GM15510 (cell line): ENCODE results near the gene PEX14.

Source experiments
- POLR2A ChIP-seq: IDR thresholded peaks from 3 replicates; pipeline ENCODE4 v1.6.1; 2011; ENCODE audit warnings: borderline replicate concordance; ENCODE audit not compliant: insufficient read length; ENCODE audit errors: extremely low read depth

Gene PEX14

GRCh38 chr1:10639775-10640578, 165.2 kb downstream of the PEX14 start:
- no peak for TF ChIP-seq POLR2A

GRCh38 chr1:10640843-10641553, 166.2 kb downstream of the PEX14 start:
- no peak for TF ChIP-seq POLR2A

- no peak for TF ChIP-seq POLR2A
Measured at GRCh38 chr1:10641976-10642375, 167.2 kb downstream of the PEX14 start.

DNA sequence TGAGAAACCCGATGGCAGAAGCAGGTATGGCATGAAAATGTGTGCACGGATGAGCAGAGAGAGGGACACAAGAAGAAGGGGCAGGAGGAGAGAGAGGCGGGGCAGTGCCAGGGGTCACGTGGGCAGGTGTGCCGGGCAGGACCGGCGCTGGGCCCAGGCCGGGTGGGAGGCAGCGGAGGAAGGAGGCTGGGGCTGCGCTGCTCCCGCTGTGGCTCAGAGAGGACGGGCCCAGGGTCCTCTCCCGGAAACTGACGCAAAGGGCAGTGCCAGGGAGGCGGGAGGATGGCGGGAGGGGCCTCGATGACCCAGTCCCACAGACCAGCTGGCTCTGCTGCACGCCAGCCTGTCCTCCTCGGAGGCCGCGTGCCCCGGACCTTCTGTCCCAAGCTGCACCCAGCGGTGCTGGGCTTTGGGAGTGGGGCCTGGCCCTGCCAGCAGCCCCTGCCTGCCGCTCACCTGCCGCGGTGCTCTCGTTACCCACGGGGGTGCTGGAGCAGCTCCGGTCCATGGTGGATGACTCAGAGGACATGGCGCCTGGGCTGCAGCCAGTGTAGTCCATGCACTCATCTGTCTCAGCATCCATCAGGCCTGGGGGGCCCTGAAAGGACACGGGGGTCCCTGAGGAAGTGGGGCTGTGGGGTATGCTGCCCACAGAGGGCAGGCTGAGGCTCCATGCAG, 167.8 kb downstream of the PEX14 start:
- TF ChIP-seq POLR2A = no peak

- no peak for TF ChIP-seq POLR2A
Measured at GRCh38 chr1:10643607-10644306, 169.0 kb downstream of the PEX14 start.

GRCh38 chr1:10644307-10645128, 169.8 kb downstream of the PEX14 start:
- TF ChIP-seq POLR2A = no peak

DNA sequence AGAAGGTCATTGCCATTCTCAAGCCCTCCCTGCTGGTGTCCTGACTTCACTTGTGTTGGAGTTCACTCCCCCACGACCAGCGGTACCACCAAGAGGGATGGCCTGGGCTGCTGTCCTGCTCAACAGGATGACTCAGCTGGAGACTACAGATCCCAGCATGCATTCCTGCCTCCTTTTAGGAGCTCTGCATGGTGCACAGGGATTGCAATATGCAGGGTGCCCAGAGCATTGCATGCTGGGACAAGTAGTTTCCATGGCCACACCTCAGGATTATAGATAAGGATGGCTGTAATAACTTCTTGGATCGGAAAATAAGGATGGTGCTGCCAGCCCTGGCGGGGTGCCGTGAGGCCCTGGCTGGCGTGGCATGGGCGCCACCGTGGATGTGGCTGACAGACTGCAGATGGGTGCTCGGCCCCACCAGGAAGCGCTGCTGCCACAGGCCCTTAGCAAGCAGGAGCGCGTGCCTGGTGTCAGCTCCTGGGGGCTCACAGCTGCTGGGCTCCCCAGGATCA, 171.7 kb downstream of the PEX14 start:
- TF ChIP-seq POLR2A = no peak

DNA sequence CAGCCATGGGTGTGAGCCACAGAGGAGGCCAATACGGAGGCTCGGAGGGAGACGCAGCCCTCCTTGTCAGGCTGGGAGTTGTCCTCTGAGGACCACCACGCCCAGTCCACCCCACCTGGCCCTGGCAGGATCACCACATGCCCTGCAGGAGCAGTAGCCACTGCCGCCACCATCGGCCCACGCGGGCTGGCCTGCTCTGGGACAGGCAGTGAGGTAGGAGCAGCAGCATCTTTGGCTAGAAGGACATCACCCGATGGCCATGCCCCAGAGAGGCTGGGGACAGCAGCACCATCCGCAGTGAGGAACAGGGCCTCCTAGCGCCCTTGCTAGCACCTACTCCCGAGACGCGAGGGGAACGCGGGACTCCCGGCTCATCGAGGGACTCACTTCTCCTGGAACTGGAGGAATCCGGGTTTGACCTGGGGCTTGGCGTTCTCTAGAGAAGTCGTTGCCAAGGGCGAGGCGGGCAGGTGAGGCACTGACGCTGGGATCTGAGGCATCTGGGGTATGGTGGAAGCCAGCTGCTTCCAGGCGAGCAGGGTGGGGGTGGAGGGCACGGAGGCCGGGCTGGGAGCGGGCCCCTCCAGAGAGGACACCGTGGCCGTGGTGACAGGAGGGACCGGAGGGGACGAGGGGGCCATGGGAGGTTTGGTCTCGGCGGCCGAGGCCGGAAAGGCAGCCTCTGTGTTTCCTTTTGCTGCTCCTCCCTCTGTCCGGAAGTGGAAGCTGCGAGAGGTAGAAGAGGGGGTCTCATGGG, 172.8 kb downstream of the PEX14 start:
- no peak for TF ChIP-seq POLR2A

GRCh38 chr1:10648689-10649516, 174.2 kb downstream of the PEX14 start:
- no peak for TF ChIP-seq POLR2A

GRCh38 chr1:10649517-10650201, 174.9 kb downstream of the PEX14 start:
- TF ChIP-seq POLR2A = no peak

DNA sequence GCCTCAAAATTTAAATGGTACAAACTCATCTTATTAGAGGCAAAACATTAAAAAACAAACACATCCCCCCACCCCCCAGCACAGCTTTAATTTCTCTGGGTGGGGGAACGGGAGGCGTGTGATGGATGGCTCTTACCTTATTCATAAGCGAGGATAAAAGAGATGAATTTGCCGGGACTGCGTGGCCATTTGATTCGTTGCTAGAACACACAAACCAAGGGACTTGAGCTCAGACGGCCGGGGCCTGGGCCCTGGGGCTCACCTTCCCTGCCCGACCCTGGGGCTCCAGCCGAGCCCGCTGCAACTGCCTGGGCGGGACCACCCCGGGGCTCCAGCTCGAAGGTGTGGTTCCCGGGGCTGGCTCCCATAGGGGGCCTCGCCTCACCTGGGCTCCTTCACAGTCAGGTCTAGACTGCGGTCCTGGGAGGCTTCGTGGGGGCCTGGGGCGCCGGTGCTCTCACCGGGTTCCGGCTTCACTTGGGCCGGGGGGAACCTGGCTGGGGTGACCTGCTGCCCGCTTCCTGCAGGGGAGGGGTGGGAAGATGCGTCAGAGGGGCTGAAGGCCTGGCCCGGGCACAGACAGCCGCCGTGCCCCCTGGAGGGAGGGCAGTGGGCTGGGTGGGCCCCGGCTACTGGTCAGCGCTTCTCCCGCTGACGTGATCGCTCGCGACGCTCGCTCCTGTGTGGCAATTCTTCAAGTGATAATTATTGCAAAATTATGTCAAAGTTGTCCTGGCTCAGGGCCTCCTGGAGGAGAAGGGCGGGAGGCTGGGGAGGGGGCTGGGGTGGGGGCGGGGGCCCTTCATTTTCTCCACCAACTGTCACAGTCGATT, 176.0 kb downstream of the PEX14 start:
- TF ChIP-seq POLR2A = no peak

DNA sequence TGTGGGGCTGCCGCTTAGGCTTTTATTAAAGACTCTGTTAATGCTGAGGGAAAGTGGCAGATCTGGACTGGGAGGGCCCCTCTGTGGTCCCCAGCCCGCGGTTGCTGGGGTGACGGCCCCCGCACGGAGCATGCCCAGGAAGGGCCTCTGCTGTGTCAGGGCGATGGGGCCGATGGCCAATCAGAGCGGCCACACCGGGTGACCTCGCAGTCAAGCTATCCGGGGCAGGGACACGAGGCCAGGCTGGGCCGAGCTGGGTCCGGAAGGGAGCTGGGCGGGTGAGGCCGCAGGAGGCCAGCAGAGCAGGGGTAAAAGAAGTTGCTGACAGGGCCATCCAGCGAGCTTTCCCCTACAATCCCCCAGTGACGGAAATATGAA, 176.6 kb downstream of the PEX14 start:
- no peak for TF ChIP-seq POLR2A

- TF ChIP-seq POLR2A = no peak
Measured at GRCh38 chr1:10651793-10652192, 177.0 kb downstream of the PEX14 start.
